ENCODE data around the gene USB1. TPM values are rescaled to one million over a fixed set of nuclear protein-coding genes. Genes with fewer than 3 reads are reported as not detected.

Gene USB1
- total RNA-seq, 4 donors from 2014 or later: 20.7 to 43.5 (median 26.8) TPM

- TF ChIP-seq CTCF (IDR thresholded peaks at IDR 0.05; ENCODE audit: low read depth): no peak
These were observed 19.6 kb upstream of the USB1 start for GRCh38 chr16:57981636-57982035.

GRCh38 chr16:57982385-57982784, 18.8 kb upstream of the USB1 start:
- TF ChIP-seq CTCF (IDR thresholded peaks at IDR 0.05; ENCODE audit: low read depth): no peak

GRCh38 chr16:57984443-57985203, 16.6 kb upstream of the USB1 start:
- TF ChIP-seq CTCF (IDR thresholded peaks at IDR 0.05; ENCODE audit: low read depth): no peak

GRCh38 chr16:57985204-57986181, 15.7 kb upstream of the USB1 start:
- TF ChIP-seq CTCF (IDR thresholded peaks at IDR 0.05; ENCODE audit: low read depth): no peak

- no peak for TF ChIP-seq CTCF (IDR thresholded peaks at IDR 0.05; ENCODE audit: low read depth)
These were observed 15.0 kb upstream of the USB1 start for GRCh38 chr16:57986196-57986595.

GRCh38 chr16:57987441-57988177, 13.6 kb upstream of the USB1 start:
- no peak for TF ChIP-seq CTCF (IDR thresholded peaks at IDR 0.05; ENCODE audit: low read depth)

Data from subcutaneous adipose tissue (tissue), 4 donors.